Measurements from ENCODE around the gene ACAD9.
"Not testable (repeated sequence)": the region's sequence is repeated elsewhere in the genome, so short reads cannot be mapped to it uniquely, and the experiment has no call there.

Gene ACAD9

DNA sequence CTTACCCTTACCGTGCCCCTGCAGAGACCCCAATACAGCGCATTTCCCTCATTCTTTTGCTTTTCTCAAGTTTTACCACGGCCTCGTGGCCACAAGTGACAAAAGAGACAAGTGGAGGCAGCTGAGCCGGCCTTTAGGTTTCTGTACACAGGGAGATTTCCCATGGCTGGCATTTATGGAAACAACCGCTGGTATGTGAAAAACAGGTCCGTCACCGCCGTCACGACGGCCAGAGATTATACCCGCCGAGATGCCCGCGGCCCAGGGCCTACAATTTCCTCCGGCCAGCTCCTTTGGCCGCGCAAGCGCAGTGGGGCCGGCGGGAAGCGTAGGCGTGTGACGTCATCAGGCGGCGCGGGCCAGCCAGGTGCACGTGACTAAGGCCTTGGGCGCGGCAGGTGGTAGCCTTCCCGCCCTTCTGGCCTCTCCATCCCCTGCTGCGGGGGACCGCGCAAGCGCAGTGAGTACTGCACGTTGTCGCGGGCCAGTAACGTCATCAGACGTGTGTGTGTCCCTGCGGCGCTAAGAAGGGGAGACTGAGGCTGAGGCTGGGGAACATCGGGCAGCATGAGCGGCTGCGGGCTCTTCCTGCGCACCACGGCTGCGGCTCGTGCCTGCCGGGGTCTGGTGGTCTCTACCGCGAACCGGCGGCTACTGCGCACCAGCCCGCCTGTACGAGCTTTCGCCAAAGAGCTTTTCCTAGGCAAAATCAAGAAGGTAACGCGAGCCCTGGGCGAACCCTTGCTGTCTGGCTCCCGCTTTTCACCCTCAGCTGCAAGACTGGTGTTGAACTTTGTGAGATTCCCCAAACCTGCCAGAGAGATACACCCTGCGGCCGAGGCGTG lies at the start of gene ACAD9:
Gene ACAD9, plus strand, starts transcription at position 496 of the 845 bp plus-strand sequence. Its CDS starts 72 bp downstream, at position 568.
- peak; percentile 81 to 99 (median 96) for DNase-seq

DNA sequence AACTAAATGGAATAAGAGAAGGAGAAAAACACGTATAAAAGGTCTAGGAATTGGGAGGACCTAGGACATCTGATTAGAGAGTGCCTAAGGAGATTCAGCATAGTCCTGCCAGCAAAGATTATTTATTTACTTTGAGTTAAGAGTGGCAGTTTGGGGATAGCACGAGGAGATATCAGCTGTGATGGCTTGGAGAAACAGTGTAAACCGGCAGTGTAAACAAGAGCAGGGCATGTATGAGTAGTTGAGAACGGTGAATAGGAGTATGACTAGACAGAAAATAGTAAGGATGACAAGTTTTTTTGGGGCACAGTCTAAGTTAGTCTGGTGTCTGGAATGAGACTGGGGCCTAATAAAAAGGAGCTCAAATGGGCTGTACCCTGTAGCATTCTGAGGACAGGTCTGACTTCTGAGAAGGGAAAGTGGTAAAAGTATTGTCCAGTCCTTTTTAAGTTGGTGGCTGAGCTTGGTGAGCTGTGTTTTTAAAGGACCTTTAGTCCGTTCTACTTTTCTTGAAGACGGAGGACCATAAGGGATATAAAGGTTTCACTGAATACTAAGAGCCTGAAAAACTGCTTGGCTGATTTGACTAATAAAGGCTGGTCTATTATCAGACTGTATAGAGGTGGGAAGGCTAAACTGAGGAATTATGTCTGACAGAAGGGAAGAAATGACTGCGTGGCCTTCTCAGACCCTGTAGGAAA lies 49.3 kb upstream of the ACAD9 start:
- not testable (repeated sequence) for DNase-seq

DNA sequence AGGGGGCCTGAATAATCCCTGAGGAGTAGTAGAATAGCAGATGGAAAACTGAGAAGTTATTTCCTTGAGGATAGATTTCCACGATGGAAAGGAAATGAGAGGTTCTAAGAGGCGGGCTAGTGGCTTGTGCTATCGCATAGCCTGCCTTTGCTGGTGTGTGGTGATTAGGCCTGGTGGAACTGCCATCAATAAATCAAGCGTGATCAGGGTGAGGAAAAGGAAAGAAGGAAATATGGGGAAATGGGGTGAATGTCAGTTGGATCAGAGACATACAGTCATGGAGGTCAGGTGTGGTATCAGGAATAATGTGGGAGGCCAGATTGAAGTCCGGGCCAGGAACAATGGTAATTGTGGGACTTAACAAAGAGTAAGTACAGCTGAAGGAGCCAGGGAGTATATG lies 48.7 kb upstream of the ACAD9 start:
- DNase-seq: not testable (repeated sequence)

DNA sequence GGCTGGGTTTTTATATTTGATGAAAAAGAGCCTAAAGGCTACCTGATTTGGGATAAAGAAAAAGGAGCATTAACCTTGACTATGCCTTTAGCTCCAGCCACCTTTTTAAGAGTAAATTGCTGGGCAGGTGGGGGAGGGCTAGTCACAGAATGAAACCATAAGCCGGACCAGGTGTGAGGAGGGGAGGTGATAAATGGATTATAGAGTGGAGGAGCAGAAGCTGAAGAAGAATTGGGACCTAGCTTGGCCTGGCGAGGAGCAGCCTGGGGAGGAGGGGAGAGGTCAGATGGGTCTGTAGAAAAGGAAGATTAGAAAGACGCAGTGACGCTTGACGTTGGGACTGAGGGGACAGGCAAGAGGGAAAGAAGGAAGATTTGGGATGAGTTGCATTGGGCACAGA lies 46.4 kb upstream of the ACAD9 start:
- not testable (repeated sequence) for DNase-seq

DNA sequence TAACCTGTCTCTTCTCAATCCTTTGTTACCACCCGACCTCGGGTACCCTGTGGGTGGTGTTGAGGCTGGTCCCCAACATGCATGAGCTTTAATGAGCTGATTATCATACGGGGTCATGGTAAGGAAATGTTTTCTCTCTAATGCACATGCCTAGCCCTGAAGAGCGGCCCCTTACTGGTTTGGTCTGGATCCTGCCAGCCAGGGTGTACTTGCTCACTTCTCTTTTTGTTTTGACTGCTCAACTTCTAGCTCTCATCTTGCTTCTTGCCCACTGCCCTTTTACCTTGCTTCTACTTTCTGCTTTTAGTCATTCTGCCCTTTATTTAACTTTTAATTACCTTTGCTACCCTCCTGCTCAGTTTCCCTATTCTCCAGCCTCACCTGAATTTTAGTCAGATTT lies 44.3 kb upstream of the ACAD9 start:
- DNase-seq: no peak

DNA sequence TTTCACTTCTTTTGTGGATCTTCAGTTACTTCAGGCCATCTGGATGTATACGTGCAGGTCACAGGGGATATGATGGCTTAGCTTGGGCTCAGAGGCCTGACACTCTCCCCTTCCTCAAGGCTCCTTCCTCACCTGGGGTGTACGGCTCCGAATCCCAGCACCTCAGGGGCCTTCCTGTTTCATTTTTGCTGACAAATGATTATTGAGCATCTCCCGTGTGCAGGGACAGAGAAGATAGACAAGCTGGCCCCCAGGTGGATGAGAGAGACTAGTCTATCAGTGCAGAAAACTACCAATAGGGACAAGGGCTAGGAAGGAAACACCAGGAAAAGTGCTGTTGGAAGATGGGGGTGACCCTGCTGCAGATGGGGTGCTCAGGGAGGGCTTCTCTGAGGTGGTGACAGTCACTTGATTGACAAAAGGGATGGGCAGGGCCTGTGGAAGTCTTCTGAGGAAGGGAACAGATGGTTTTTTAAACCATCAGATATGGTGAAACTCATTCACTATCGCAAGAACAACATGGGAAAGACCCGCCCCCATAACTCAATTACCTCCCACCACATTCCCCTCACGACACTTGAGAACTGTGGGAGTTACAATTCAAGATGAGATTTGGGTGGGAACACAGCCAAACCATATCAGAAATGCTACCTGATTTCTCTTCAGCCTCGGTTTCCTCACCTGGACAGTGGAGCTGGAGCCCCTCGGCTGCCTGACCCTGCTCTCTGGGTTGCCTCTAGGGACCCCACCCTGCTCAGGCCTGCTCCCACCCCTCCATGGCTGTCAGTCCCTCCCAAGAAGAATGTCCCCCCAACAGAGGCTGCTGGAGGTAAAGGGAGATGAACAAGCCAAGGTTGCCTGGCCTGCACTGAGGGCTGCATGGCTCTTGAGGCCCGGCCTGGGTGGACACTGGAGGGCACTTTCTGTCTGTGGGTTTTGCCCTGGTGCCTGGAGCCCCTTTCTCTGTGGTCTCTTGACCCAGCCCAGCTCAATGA lies 37.2 kb upstream of the ACAD9 start:
- DNase-seq: no peak

DNA sequence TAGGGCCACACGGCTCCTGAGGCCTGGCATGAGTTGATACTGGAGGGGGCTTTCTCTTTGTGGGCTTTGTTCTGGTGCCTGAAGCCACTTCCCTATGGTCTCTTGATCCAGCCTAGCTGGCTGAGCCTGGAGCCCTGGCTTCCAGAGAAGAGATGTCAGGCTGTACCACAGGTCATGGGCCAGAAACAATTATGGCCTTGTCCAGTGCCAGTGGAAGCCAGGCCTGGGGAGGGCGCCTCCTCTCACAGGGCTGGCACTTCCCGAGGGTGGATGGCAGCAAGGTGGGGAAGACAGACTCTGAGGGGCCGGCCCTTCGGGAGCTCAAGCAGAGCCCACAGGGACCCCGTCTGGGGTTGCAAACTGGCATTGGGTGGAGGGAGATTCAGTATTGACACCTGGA lies 34.9 kb upstream of the ACAD9 start:
- DNase-seq: peak in 13 of 58 donors; percentile 6 to 34 (median 14)

DNA sequence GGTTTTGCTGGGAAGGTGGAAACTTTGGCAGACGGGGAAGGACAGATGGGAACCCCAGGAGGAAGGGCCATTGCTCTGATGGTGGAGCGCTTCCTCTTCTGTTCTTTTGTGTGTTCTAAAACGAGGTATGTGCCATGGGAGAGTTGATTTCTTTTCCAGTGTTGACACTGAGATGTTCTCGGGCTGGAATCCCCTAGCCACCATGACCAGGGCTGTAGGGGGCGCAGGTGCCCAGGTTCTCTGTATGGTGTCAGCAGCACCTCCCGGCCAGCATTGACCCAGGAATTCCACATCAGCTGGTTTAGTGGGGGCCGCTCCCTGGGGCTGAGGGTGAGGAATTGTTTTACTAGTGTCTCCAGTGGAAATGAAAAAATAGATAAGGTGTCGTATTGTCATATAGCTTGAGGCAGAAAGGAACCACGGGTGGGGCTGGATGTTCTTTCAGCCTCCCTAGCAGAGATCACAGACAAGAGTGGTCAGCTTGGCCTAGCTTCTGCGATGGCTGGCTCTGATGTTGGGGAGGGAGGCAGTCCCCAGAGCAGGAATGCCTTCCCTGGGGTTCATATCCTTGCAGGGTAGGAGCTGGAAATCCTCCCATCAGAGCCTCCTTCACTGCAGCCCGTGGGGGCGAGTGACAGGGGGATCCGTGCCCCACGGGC lies 34.2 kb upstream of the ACAD9 start:
- peak in 1 of 58 donors; percentile 25 for DNase-seq

DNA sequence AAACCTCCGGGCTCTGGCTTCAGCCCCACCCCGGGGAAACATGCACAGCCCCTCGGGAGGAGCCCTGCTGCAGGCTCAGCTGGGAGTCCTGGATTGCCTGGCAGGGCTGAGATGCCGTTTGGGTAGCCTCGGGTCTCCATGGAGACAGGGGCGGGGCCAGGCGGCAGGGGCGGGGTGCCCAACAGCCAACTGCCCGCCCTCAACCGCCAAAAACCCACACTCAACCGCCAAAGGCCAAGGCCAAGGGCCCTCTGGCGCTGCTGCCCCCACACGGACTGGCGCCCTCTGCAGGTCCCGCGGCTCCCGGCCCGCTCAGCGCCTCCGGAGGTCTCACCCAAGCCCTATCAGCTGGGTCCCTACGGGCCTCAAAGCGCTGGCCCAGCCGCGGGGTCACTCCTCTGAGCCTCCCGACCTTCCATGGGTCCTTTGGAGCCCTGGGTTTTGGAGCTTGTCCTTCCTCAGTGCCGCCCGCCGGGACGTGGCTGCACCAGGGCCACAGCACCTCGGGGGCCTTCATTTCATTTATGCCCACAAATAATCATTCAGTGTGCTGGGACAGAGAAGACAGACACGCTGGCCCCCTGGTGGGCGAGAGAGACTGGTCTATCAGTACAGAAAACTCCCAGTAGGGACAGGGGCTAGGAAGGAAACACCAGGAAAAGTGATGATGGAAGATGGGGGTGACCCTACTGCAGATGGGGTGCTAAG lies 33.5 kb upstream of the ACAD9 start:
- DNase-seq: peak; percentile 10 to 89 (median 72)

DNA sequence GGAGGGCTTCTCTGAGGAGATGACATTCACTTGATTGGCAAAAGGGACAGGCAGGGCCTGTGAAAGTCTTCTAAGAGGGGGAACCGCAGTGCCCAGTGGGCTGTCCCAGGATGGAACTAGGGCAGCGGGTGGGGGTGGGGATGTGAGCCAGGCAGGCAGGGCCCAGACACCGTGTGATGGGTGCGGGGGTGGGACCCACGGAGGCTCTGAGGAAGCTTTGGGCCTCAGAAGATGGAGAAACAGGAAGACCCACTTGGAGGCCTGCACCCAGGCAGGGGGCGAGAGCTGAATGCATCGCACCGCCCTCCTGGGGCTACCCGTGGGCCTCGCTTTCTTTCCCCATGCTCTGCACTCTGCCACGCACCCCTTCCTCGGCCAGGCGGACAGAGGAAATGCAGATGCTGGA lies 32.9 kb upstream of the ACAD9 start:
- DNase-seq: peak in 3 of 58 donors; percentile 21 to 44 (median 32)

DNA sequence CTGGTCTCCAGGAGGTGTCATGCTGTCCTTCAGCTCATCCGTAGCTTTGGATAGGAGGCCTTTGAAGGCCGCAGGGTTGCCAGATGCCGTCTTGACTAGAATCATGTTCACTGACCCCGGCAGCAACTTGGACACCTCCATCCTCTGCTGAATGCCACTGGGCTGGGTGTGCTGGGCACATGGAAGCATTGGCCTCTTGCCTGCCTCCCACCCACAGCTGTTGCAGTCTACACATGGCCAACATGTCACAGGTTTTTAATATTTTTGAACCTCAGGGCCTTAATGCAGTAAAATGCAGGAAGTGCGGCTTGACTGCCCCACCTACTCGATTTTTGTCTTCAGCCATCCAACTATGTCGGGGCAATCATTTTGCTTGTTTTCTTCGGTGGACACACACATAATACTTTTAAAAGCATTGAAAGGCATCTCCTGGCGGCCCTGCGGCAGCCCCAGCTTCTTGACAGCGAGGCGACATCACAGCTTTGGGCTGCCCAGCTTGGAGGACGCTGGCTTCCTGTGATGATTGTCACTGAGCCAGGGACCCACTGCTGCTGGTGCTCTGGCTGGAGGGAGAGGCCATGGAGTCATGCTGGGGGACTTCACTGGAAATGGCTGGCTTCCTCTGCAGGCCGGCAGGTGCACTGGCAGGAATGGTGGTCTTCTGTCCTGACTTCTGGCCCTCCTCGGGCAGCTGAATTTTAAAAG lies 31.6 kb upstream of the ACAD9 start:
- DNase-seq: no peak

DNA sequence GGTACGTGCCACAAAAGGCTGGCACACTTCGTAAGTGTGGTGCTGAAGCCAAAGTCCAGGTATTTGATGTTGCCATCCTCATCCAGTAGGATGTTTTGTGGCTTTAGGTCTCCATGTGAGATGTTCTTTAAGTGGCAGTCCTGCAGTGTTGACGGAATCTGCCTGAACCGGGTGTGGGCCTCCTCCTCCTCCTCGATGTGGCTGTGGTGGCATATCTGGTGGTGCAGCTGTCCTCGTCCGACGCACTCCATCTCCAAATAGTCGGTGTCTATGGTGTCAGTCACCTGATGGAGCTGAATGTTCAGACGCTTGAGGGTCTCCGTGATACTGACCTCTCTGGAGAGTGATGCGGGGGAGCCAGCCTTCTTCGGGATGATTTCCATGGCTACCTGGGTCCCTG lies 30.5 kb upstream of the ACAD9 start:
- DNase-seq: no peak

DNA sequence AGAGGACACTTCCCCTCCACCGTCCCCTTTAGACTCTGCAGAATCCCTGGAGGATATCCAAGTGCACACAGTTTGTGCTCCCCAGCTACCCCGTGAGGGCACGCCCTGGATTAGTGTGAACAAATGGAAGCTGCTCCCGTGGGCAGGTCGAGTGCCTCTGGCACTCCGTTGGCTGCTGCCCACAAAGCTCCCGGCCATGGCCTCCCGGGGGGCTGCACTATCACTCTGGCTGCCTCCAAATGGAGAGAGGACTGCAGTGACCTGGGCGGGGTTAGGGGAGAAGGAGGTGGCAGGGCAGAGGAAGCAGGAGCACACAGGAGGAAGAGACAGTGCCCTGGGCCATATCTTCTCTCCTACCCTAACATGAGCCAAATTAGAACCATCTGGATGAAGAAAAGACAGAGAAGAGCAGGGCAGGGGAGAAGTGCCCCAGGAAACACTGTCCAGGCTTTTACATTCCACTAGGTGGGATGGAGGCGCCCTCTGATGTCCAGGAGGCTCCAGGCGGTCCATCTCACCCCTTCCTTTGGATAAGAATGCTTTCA lies 29.4 kb upstream of the ACAD9 start:
- no peak for DNase-seq

DNA sequence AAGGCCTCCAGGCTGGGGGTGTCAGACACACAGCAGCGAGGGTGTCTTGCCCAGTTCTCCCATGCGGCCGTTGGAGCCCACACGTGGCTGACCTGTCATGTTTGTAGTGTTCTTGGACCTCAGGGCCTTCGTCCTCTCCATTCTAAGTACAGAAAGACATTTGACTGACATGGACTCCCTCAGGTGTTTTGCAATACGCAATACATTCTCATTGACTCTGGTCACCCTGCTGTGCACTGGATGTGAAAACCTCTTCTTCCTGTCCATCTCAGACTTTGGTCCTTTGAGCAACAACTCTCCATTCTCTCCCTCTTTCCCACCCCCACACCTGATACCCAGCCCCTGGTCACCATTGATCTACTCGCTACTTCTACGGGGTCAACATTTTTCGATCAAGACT lies 28.9 kb upstream of the ACAD9 start:
- no peak for DNase-seq

DNA sequence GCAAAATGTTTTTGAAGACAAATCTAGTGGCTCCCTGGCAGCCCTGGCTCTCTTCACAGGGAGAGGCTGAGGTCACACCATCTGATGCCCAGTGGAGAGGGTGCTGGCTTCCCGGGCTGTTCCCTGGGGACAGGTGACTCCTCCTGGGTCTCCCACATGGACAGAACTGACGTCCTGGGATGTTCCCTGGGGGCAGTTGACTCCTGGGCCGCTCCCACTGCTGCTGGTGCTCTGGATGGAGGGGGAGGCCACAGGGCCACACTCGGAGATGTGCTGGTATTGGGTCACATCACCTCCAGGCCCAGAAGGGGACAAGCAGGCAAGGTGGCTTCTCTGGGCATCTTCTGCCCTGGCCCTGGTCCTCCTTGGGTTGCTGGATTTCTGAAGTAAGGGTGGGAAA lies 27.8 kb upstream of the ACAD9 start:
- DNase-seq: no peak

DNA sequence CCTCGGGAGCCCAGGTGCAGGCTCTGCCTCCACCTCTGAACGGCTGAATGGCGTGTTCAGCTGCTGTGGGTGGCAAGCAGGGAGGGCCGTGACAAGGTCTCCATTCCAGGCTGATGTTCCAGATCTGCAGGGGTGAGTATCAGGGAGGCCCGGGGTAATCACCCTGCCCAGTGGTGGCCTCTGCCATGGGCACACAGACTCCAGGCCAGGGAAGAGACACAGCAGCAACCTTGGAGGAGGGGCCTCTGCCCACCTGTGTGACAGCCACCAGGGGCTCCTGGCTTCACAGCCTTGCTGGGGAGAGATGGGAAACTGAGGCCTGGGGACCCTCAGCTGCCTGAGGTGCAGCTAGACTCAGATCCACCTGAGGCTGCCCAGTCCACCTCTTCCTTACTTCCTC lies 25.6 kb upstream of the ACAD9 start:
- DNase-seq: no peak

DNA sequence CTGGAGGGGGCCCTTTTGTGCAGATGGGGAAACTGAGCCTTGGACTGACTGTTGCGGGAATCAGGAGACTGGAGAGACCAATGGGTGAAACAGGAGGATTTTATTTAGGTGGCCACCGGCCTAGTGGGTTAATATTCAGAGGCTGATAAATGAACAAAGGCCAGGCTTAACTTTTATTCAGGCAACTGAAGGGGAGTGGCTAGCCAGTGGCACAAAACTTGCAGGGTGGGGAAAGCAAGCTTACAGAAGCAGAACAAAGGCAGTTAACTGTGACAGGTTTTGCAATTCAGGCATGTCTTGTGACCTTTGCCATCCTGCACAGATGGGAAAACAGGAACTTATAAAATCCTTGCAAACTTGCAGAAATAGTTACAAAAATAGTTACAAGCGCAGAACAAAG lies 24.9 kb upstream of the ACAD9 start:
- no peak for DNase-seq

DNA sequence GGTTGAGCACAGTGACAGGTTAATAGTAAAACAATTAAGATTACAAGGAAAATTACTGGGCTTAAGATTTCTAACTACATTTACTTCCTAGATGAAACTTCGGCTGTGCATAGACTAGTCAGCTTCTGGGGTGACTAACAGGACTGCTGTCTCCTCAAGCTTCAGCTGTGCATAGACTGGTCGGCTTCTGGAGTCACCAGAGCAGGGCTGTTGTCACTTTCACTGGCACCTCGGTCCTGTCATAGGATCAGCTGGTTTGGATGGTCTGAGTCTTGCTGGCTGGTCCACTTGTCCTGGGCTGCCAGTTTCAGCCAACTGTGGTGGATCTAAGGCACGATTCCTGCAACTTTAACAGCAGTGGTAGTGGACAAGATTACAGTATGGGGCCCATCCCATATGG lies 23.9 kb upstream of the ACAD9 start:
- no peak for DNase-seq

DNA sequence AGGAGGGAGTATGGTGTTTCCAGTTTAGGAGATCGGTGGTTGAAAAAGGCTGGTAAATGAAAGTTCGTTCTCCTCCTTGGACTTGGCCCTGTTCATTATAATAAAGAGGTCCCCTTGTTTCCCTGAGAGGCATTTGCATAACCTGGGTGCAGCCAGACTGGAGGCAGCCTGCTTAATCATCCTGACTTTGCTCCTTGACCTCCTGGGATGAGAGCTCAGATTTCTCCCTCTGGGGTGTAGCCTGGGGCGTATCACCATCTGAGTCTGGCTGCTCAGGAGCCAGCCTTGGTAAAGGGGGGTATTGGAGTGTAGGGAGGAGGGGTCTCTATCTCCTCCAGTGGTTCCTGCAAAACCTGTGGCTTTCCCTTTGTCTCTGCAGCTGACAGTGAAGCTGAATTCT lies 21.3 kb upstream of the ACAD9 start:
- DNase-seq: no peak

Data from anterior cingulate cortex (tissue), 58 donors.